Stomach (tissue), 9 donors: ENCODE results near the gene TLCD1. TPM values are rescaled to one million over a fixed set of nuclear protein-coding genes. Genes with fewer than 3 reads are reported as not detected.

Experiments
- DNase-seq, 2 donors: peaks; one replicate each; pipeline versions ENCODE4 v3.0.0 to v3.0.0-alpha.2; 2013 to 2019
- H3K27ac ChIP-seq, 5 donors: fragments of 200-600 bp in 4 of 5; sonication (generic) in 4 of 5; one replicate each; pipeline ENCODE4 v1.5.1; 2013 to 2019; ENCODE audit warnings: mild to moderate bottlenecking in 1 of 5, moderate library complexity in 1 of 5
- H3K27me3 ChIP-seq, 3 donors: fragments of 200-600 bp; sonication (generic); one replicate each; pipeline ENCODE4 v1.5.1; 2017 to 2019; ENCODE audit warnings: mixed run types in 1 of 3
- H3K36me3 ChIP-seq, 4 donors: fragments of 200-600 bp; sonication (generic); 1 replicate in 3 of 4; 2 replicates in 1 of 4; pipeline ENCODE4 v1.5.1; 2016 to 2019
- H3K4me1 ChIP-seq, 4 donors: fragments of 200-600 bp; sonication (generic); one replicate each; pipeline ENCODE4 v1.5.1; 2016 to 2019
- H3K4me3 ChIP-seq, 4 donors: fragments of 200-600 bp; sonication (generic) in 3 of 4; one replicate each; pipeline ENCODE4 v1.5.1; 2016 to 2019; ENCODE audit warnings: mild to moderate bottlenecking in 1 of 4
- H3K9me3 ChIP-seq, 4 donors: fragments of 200-600 bp; sonication (generic); one replicate each; pipeline ENCODE4 v1.5.1; 2016 to 2019
- CTCF ChIP-seq, 7 experiments: fragments of 450-650 bp in 4 of 7; fragments of 200-600 bp in 3 of 7; sonication (generic) in 3 of 7; IDR thresholded peaks; one replicate each; pipeline ENCODE4 v1.5.1; 2016 to 2019; ENCODE audit warnings: antibody characterized with exemption in 7 of 7, control low read depth in 2 of 7, mild to moderate bottlenecking in 1 of 7
- EP300 ChIP-seq: sonication (generic); formaldehyde crosslinking; IDR thresholded peaks from one replicate; pipeline ENCODE4 v1.6.1; 2017; ENCODE audit warnings: antibody characterized with exemption
- POLR2A ChIP-seq, 4 donors: fragments of 450-650 bp; IDR thresholded peaks; one replicate each; pipeline ENCODE4 v1.6.1; 2016; ENCODE audit warnings: antibody characterized with exemption in 4 of 4, control low read depth in 2 of 4, mild to moderate bottlenecking in 1 of 4, moderate library complexity in 1 of 4
- POLR2AphosphoS5 ChIP-seq, 3 donors: sonication (generic); formaldehyde crosslinking; IDR thresholded peaks; one replicate each; pipeline ENCODE4 v1.6.1; 2016; ENCODE audit warnings: antibody characterized with exemption in 3 of 3
- WGBS, 5 donors: extraction: QIAGEN DNeasy Blood & Tissue Kit in 3 of 5; methylation state at CpG; one replicate each; pipeline versions ENCODE4 v1.1.5 to v1.1.7; 2013 to 2018; 5-methylcytosine and 5-hydroxymethylcytosine counted together
- intact Hi-C: fragments of 100-400 bp; cut with DNase I; formaldehyde crosslinking; loops from one replicate; pipeline ENCODE4 v1.15.1; 2023; ENCODE audit warnings: low total_unique reads
- polyA plus RNA-seq, 3 donors: library from polyadenylated mRNA; stranded (reverse); fragments of 200-250 nt; gene quantifications; one replicate each; pipeline ENCODE4 v1.2.3, GENCODE V29; 2013
- total RNA-seq, 5 donors: library from RNA; depleted of rRNA; stranded (reverse); fragments of >200 nt; gene quantifications; one replicate each; pipeline versions ENCODE4 v1.1.0 to v1.2.3, GENCODE V29; 2014 to 2016
- donor health status: healthy with polysubstance abuse.
- donor health status: Bipolar disorder and iron deficiency.
- donor health status: healthy.

Gene TLCD1
- total and polyA plus RNA-seq, 8 donors: 2.6 to 21.0 (median 10.0) TPM; not detected in 2

GRCh38 chr17:28763804-28764266, 37.8 kb upstream of the TLCD1 start:
- intact Hi-C loops: loop anchor here (10.0 kb wide), 2 partner anchors 81 to 121 kb away; partner anchors contain the start of gene FAM222B
- 34 to 53% (median 45%) methylated on average over 5 of the region's 5 CpGs for WGBS, 5 donors
- H3K4me3 ChIP-seq: no peak overlapping the region
- no peak for TF ChIP-seq EP300
- TF ChIP-seq POLR2AphosphoS5 (IDR thresholded peaks at IDR 0.05): peak in 1 of 3 donors; percentile 40
- TF ChIP-seq POLR2A (IDR thresholded peaks at IDR 0.05): no peak
- TF ChIP-seq CTCF (IDR thresholded peaks at IDR 0.05): peak in 5 of 7 experiments; percentile 53 to 89 (median 87)
- H3K36me3 ChIP-seq: peaks cover 19 to 62% (median 48%) of the 10 kb centered on the region in 4 donors
- H3K27ac ChIP-seq: no peak overlapping the region
- H3K9me3 ChIP-seq: no peaks in the 10 kb centered on the region
- peaks cover 0 to 29% (median 20%) of the 10 kb centered on the region in 4 donors for H3K4me1 ChIP-seq
- DNase-seq: peak; percentile 85 to 86
- no peaks in the 10 kb centered on the region for H3K27me3 ChIP-seq

DNA sequence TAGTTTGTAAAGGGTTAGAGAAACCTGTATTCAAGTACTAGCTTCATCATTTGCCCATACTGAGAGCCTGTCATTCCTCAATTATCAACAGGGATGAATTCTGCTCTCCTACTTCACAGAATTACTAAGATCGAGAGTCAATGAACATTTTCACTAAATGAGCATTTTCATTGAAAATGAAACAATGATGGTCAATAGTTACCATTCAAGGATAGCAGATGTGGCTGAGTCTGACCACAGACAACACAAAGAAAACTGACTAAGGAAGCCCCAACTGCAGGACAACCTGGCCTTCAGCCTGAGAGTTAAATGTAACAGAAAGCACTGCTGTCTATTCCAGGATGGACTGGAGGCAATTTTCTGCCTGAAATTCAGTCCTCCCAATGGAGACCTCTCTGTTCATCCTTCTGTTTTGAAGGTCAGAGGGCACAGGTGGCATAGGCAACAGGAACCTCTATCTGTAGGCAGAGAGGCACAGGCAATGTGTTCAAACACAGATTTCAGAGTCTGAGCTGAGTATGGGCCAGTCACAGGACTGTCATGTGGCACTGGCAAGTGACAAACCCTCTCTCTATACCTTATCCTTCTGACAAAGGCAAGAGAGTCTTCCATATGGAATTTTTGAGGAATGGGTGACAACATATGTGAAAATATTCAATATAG, 37.2 kb upstream of the TLCD1 start:
- no peak overlapping the region for H3K4me3 ChIP-seq
- no peaks in the 10 kb centered on the region for H3K9me3 ChIP-seq
- WGBS, 5 donors: 83 to 97% (median 89%) methylated on average over 1 of the region's 1 CpG
- H3K36me3 ChIP-seq: peaks cover 24 to 67% (median 54%) of the 10 kb centered on the region in 4 donors
- intact Hi-C loops: loop anchor here (10.0 kb wide), 2 partner anchors 82 to 122 kb away; partner anchors contain the start of gene FAM222B
- no peaks in the 10 kb centered on the region for H3K27me3 ChIP-seq
- H3K27ac ChIP-seq: no peak overlapping the region
- peaks cover 0 to 29% (median 20%) of the 10 kb centered on the region in 4 donors for H3K4me1 ChIP-seq
- TF ChIP-seq POLR2A (IDR thresholded peaks at IDR 0.05) (no peak), POLR2AphosphoS5 (IDR thresholded peaks at IDR 0.05) (no peak), CTCF (IDR thresholded peaks at IDR 0.05) (no peak), EP300 (no peak)
- no peak for DNase-seq

DNA sequence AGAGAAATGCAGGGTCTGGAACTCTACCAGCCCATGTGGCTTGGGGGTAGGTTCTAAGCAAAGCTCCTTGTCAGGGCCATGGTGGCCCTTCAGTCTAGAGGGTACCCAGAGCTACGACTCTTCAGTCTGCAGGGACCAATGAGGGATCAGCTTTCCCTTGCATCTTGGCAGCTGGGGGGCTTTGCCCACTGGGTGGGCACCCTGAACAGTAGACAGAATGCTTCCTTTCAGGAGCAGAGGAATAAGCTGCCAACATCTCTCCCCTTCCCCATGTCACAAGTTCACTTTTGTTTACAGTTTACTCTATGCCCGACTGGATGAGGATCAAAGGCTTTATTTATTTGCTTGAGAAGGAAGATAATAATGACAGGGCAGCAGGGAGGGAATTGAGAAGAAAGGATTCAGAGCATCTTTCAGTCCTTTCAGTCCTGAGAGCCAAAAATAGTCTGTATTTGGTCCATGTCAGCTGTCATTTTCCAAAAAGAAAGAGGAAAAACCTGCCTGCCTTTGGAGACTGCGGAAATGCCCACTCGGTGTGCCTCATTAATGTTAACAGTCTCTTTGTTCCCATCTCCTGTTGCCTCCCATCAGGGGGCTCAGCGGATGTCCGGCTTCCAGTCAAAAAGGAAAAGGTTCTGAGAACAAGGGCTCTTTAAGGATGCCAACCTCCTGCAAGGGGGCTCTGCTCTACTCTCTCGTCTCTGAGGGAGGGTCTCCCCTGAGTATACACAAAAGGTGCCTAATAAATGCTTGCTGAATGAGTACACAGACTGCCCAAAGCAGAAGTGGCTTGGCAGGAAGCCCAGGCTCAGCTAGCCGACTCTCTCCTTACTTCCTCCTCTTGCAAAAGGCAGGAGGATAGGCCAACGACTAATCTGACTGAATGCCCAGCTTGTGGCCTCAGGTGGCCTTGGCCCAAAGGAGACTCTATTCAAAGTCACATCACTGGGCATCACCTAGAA, 34.8 kb upstream of the TLCD1 start:
- peaks cover 0 to 37% (median 22%) of the 10 kb centered on the region in 4 donors for H3K4me1 ChIP-seq
- H3K27ac ChIP-seq: peak overlapping the region in 4 of 5 donors; percentile 7 to 46 (median 12)
- peaks cover 20 to 68% (median 58%) of the 10 kb centered on the region in 4 donors for H3K36me3 ChIP-seq
- TF ChIP-seq EP300 (no peak), POLR2AphosphoS5 (IDR thresholded peaks at IDR 0.05) (peak in 2 of 3 donors; percentile 10 to 49), CTCF (IDR thresholded peaks at IDR 0.05) (no peak), POLR2A (IDR thresholded peaks at IDR 0.05) (no peak)
- WGBS, 5 donors: 38 to 43% (median 40%) methylated on average over 9 of the region's 9 CpGs
- H3K9me3 ChIP-seq: no peaks in the 10 kb centered on the region
- DNase-seq: peak; percentile 59 to 87
- H3K4me3 ChIP-seq: no peak overlapping the region
- intact Hi-C loops: loop anchor here (10.0 kb wide), 2 partner anchors 84 to 124 kb away; partner anchors contain the start of gene FAM222B
- H3K27me3 ChIP-seq: no peaks in the 10 kb centered on the region

DNA sequence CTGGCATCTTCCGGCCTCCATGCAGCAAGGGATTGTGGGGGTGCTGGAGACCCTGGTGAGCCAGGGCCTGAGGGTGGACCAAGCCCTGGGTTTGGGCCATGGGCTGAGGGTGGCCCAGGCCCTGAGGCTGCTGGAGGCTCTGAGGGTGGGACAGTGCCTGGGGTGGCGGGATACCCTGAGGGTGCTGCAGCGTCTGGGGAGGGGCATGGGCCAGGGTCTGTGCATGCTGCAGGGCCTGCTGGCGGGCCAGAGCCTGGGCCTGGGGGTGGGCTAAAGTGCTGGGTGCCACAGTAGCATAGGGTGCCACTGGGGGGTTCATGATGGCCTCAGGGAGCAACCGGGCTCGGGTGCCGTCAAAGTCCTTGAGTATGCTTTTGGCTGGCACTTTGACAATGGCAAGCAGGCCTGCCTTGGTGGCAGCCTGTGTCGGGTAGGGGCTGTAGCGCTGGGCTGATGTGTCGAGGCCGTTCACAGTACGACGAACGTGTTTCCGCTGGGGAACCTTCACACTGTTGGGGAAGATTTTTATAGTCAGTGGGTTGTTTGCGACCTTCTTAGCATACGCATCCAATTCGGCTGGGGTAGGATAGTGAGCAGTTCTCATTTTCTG, 33.3 kb upstream of the TLCD1 start:
- peaks cover 0 to 36% (median 22%) of the 10 kb centered on the region in 4 donors for H3K4me1 ChIP-seq
- DNase-seq: no peak
- no peak for TF ChIP-seq CTCF (IDR thresholded peaks at IDR 0.05)
- WGBS, 5 donors: 89 to 95% (median 93%) methylated on average over 15 to 18 of the region's 18 CpGs
- no peaks in the 10 kb centered on the region for H3K9me3 ChIP-seq
- intact Hi-C loops: no loop called here
- no peaks in the 10 kb centered on the region for H3K27me3 ChIP-seq
- no peak overlapping the region for H3K4me3 ChIP-seq
- H3K27ac ChIP-seq: no peak overlapping the region
- H3K36me3 ChIP-seq: peaks cover 19 to 53% (median 43%) of the 10 kb centered on the region in 4 donors
